HL-60 (cell line): Measurements from ENCODE around the gene CAMKMT.

Experiments used
- DNase-seq, 2 experiments: peaks; one replicate each; pipeline ENCODE4 v3.0.0-alpha.2; 2010 to 2020; ENCODE audit warnings: low read depth in 1 of 2, low spot score in 1 of 2
- H3K27ac ChIP-seq: fragments of 250-450 bp; sonication (Bioruptor Pico); replicated peaks from 2 replicates; pipeline ENCODE4 v1.5.1; 2020; ENCODE audit warnings: mild to moderate bottlenecking, moderate library complexity
- H3K27me3 ChIP-seq: fragments of 250-450 bp; sonication (Bioruptor Pico); 2 replicates; pipeline ENCODE4 v1.5.1; 2021; ENCODE audit warnings: mild to moderate bottlenecking, moderate library complexity; ENCODE audit not compliant: insufficient read depth, poor library complexity, severe bottlenecking
- H3K4me3 ChIP-seq: replicated peaks from 2 replicates; pipeline ENCODE4 v1.5.1; 2011; ENCODE audit warnings: mild to moderate bottlenecking, control low read depth, low read length; ENCODE audit not compliant: insufficient read depth
- CTCF ChIP-seq: IDR thresholded peaks from one replicate; pipeline ENCODE4 v1.5.1; 2011; ENCODE audit warnings: low read length, control low read depth, inconsistent platforms; ENCODE audit not compliant: insufficient read depth
- GABPA ChIP-seq: IDR thresholded peaks from 2 replicates; pipeline ENCODE4 v1.6.1; 2012; ENCODE audit warnings: low read depth
- POLR2AphosphoS5 ChIP-seq: IDR thresholded peaks from 2 replicates; pipeline ENCODE4 v1.6.1; 2012; ENCODE audit warnings: low read depth
- SPI1 ChIP-seq: IDR thresholded peaks from 2 replicates; pipeline ENCODE4 v1.6.1; 2012; ENCODE audit warnings: low read depth, mild to moderate bottlenecking, borderline replicate concordance
- TF ChIP-seq, protein P1 (sequence below): IDR thresholded peaks from 2 replicates; pipeline ENCODE4 v1.6.1; 2012; ENCODE audit warnings: low read depth; ENCODE audit not compliant: insufficient replicate concordance

CAMKMT gene

GRCh38 chr2:44789446-44789845 lies 427.7 kb downstream of the CAMKMT start:
- DNase-seq = no peak
- Histone ChIP-seq H3K27me3 (no peaks in the 10 kb centered on the region), H3K27ac (no peak overlapping the region), H3K4me3 (no peak overlapping the region)
- TF ChIP-seq POLR2AphosphoS5 = no peak
- TF ChIP-seq, protein P1, sequence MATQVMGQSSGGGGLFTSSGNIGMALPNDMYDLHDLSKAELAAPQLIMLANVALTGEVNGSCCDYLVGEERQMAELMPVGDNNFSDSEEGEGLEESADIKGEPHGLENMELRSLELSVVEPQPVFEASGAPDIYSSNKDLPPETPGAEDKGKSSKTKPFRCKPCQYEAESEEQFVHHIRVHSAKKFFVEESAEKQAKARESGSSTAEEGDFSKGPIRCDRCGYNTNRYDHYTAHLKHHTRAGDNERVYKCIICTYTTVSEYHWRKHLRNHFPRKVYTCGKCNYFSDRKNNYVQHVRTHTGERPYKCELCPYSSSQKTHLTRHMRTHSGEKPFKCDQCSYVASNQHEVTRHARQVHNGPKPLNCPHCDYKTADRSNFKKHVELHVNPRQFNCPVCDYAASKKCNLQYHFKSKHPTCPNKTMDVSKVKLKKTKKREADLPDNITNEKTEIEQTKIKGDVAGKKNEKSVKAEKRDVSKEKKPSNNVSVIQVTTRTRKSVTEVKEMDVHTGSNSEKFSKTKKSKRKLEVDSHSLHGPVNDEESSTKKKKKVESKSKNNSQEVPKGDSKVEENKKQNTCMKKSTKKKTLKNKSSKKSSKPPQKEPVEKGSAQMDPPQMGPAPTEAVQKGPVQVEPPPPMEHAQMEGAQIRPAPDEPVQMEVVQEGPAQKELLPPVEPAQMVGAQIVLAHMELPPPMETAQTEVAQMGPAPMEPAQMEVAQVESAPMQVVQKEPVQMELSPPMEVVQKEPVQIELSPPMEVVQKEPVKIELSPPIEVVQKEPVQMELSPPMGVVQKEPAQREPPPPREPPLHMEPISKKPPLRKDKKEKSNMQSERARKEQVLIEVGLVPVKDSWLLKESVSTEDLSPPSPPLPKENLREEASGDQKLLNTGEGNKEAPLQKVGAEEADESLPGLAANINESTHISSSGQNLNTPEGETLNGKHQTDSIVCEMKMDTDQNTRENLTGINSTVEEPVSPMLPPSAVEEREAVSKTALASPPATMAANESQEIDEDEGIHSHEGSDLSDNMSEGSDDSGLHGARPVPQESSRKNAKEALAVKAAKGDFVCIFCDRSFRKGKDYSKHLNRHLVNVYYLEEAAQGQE = no peak
- no peak for TF ChIP-seq CTCF
- TF ChIP-seq GABPA = no peak
- TF ChIP-seq SPI1 = no peak

GRCh38 chr2:44789971-44790721 lies 428.4 kb downstream of the CAMKMT start:
- no peak for TF ChIP-seq CTCF
- TF ChIP-seq POLR2AphosphoS5 = no peak
- no peak for TF ChIP-seq GABPA
- TF ChIP-seq SPI1 = no peak
- TF ChIP-seq, protein P1 = no peak
- no peak for DNase-seq
- Histone ChIP-seq H3K27ac (no peak overlapping the region), H3K27me3 (no peaks in the 10 kb centered on the region), H3K4me3 (no peak overlapping the region)

- peak; percentile 2 to 14 for DNase-seq
- TF ChIP-seq GABPA (no peak), SPI1 (no peak)
- TF ChIP-seq, protein P1 = peak; percentile 98
- H3K27me3 ChIP-seq = no peaks in the 10 kb centered on the region
- no peak overlapping the region for H3K4me3 ChIP-seq
- H3K27ac ChIP-seq = no peak overlapping the region
These were observed 431.6 kb downstream of the CAMKMT start for GRCh38 chr2:44793322-44793870.
